ENCODE data around the gene DAB2.
A peak's percentile ranks its signal among the peaks of the same experiment; 100 is the strongest.

The DAB2 gene

GRCh38 chr5:39381376-39381775, 43.4 kb downstream of the DAB2 start:
- no peak for DNase-seq (ENCODE audit: low spot score)

GRCh38 chr5:39379693-39380092, 45.1 kb downstream of the DAB2 start:
- no peak for DNase-seq (ENCODE audit: low spot score)

GRCh38 chr5:39377613-39378012, 47.2 kb downstream of the DAB2 start:
- no peak for DNase-seq (ENCODE audit: low spot score)

- DNase-seq (ENCODE audit: low spot score): peak; percentile 64
Measured at GRCh38 chr5:39376293-39376714, 48.5 kb downstream of the DAB2 start.

- DNase-seq (ENCODE audit: low spot score): no peak
Measured at GRCh38 chr5:39373791-39374190, 51.0 kb downstream of the DAB2 start.

- DNase-seq (ENCODE audit: low spot score): no peak
Measured at GRCh38 chr5:39371367-39371635, 53.5 kb downstream of the DAB2 start.

GRCh38 chr5:39370555-39371366, 54.0 kb downstream of the DAB2 start:
- no peak for DNase-seq (ENCODE audit: low spot score)

GRCh38 chr5:39369123-39369815, 55.5 kb downstream of the DAB2 start:
- DNase-seq (ENCODE audit: low spot score): no peak

- no peak for DNase-seq (ENCODE audit: low spot score)
Measured at GRCh38 chr5:39368116-39368515, 56.7 kb downstream of the DAB2 start.

GRCh38 chr5:39367711-39368110, 57.1 kb downstream of the DAB2 start:
- no peak for DNase-seq (ENCODE audit: low spot score)

GRCh38 chr5:39364367-39364766, 60.4 kb downstream of the DAB2 start, which contains the start of gene C9:
Gene C9 (minus strand): TSS chr5:39364495. CDS start chr5:39364464, 31 bp downstream.
- no peak for DNase-seq (ENCODE audit: low spot score)

GRCh38 chr5:39363217-39363616, 61.6 kb downstream of the DAB2 start:
- DNase-seq (ENCODE audit: low spot score): no peak

- no peak for DNase-seq (ENCODE audit: low spot score)
Measured at GRCh38 chr5:39362646-39363045, 62.1 kb downstream of the DAB2 start.

GRCh38 chr5:39361306-39361705, 63.5 kb downstream of the DAB2 start:
- DNase-seq (ENCODE audit: low spot score): no peak

- DNase-seq (ENCODE audit: low spot score): no peak
Measured at GRCh38 chr5:39360471-39361111, 64.2 kb downstream of the DAB2 start.

- no peak for DNase-seq (ENCODE audit: low spot score)
Measured at GRCh38 chr5:39356263-39356662, 68.5 kb downstream of the DAB2 start.

- DNase-seq (ENCODE audit: low spot score): no peak
Measured at GRCh38 chr5:39355324-39355723, 69.5 kb downstream of the DAB2 start.

GRCh38 chr5:39353717-39354399, 70.9 kb downstream of the DAB2 start:
- no peak for DNase-seq (ENCODE audit: low spot score)

- no peak for DNase-seq (ENCODE audit: low spot score)
Measured at GRCh38 chr5:39352951-39353350, 71.8 kb downstream of the DAB2 start.

- DNase-seq (ENCODE audit: low spot score): no peak
Measured at GRCh38 chr5:39352170-39352569, 72.6 kb downstream of the DAB2 start.

- DNase-seq (ENCODE audit: low spot score): no peak
Measured at GRCh38 chr5:39349484-39349883, 75.3 kb downstream of the DAB2 start.

- no peak for DNase-seq (ENCODE audit: low spot score)
Measured at GRCh38 chr5:39342460-39342859, 82.3 kb downstream of the DAB2 start.

- no peak for DNase-seq (ENCODE audit: low spot score)
Measured at GRCh38 chr5:39341896-39342295, 82.9 kb downstream of the DAB2 start.

Measured in LoVo (cell line).